GM12892 (cell line): ENCODE data around the gene CAMK1D.

ENCODE experiments used
- POLR2A ChIP-seq: IDR thresholded peaks from 2 replicates; pipeline ENCODE4 v1.6.1; 2011; ENCODE audit warnings: low read depth, low read length, control low read depth
- POLR2AphosphoS5 ChIP-seq: IDR thresholded peaks from 2 replicates; pipeline ENCODE4 v1.6.1; 2011; ENCODE audit warnings: low read depth, low read length, control low read depth
- TAF1 ChIP-seq: IDR thresholded peaks from 2 replicates; pipeline ENCODE4 v1.6.1; 2011; ENCODE audit warnings: low read depth, mild to moderate bottlenecking, control low read depth, low read length, borderline replicate concordance

DNA sequence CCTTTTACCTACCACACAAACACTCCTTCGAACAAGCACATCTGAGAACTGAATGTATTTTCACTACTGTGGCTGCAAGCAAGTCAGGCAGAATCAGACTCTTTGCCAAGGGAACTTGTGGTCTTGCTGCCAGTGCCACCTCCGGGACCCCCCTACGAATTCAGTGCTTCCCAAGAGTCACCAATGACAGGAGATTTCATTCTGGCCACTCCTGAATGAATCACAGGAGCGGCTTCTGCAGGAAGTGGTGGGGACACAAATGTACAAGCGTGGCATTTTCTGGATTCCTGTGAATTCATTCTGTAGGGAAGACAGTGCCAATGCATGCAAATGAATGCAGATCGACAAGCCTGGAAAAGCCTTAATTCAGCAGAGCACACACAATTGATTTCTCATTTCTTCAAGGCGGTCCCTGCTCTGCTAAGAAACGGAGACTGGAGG, 161.2 kb downstream of the CAMK1D start:
- TF ChIP-seq POLR2AphosphoS5, result no peak
- TF ChIP-seq TAF1, result no peak
- TF ChIP-seq POLR2A, result no peak
